GM23338 (cell line): ENCODE results near the gene TNFRSF8. TPM values are rescaled to one million over a fixed set of nuclear protein-coding genes. Genes with fewer than 3 reads are reported as not detected.
A peak's percentile ranks its signal among the peaks of the same experiment; 100 is the strongest.

Source experiments
- ATAC-seq: fragments of 200-7000 bp; cut with Tn5 transposase; 3 replicates; pipeline ENCODE4 v1.9.1; 2020
- DNase-seq: peaks from one replicate; pipeline ENCODE4 v3.0.0-alpha.2; 2015; ENCODE audit warnings: low spot score
- H2AFZ ChIP-seq: fragments of 200-600 bp; sonication (generic); 2 replicates; pipeline ENCODE4 v1.8.0; 2016; ENCODE audit warnings: antibody characterized with exemption, mild to moderate bottlenecking, moderate library complexity
- H3F3A ChIP-seq: fragments of 200-600 bp; sonication (generic); replicated peaks from 2 replicates; pipeline ENCODE4 v1.8.0; 2017; ENCODE audit warnings: antibody characterized with exemption, mixed run types, low read depth
- H3K27ac ChIP-seq: fragments of 200-600 bp; sonication (generic); 2 replicates; pipeline ENCODE4 v1.6.1; 2016; ENCODE audit warnings: low read depth
- H3K27me3 ChIP-seq: fragments of 200-600 bp; sonication (generic); 2 replicates; pipeline ENCODE4 v1.8.0; 2016; ENCODE audit warnings: mild to moderate bottlenecking, mixed run types, moderate library complexity; ENCODE audit not compliant: insufficient read depth
- H3K36me3 ChIP-seq: fragments of 200-600 bp; sonication (generic); 2 replicates; pipeline ENCODE4 v1.8.0; 2016; ENCODE audit warnings: mild to moderate bottlenecking; ENCODE audit not compliant: insufficient read depth
- H3K4me1 ChIP-seq: fragments of 200-600 bp; sonication (generic); 2 replicates; pipeline ENCODE4 v1.8.0; 2016; ENCODE audit warnings: mild to moderate bottlenecking, moderate library complexity; ENCODE audit not compliant: insufficient read depth
- H3K4me2 ChIP-seq: fragments of 200-600 bp; sonication (generic); 2 replicates; pipeline ENCODE4 v1.7.1; 2017; ENCODE audit warnings: mixed run types
- H3K4me3 ChIP-seq: fragments of 200-600 bp; sonication (generic); 2 replicates; pipeline ENCODE4 v1.6.1; 2016; ENCODE audit warnings: mixed run types
- H3K79me2 ChIP-seq: fragments of 200-600 bp; sonication (generic); replicated peaks from 2 replicates; pipeline ENCODE4 v1.8.0; 2017; ENCODE audit warnings: mild to moderate bottlenecking; ENCODE audit not compliant: insufficient read depth
- H3K9me2 ChIP-seq: fragments of 200-600 bp; sonication (generic); 2 replicates; pipeline ENCODE4 v1.8.0; 2017; ENCODE audit not compliant: insufficient read depth
- H4K20me1 ChIP-seq: fragments of 200-600 bp; sonication (generic); replicated peaks from 2 replicates; pipeline ENCODE4 v1.8.0; 2017; ENCODE audit warnings: mild to moderate bottlenecking; ENCODE audit not compliant: insufficient read depth
- H3K27ac Mint-ChIP-seq: 2 replicates; pipeline ENCODE4 v1.8.0; 2020; ENCODE audit warnings: inconsistent platforms, mild to moderate bottlenecking, moderate library complexity, mixed read lengths
- H3K27me3 Mint-ChIP-seq: 3 replicates; pipeline ENCODE4 v1.8.0; 2022; ENCODE audit warnings: low read depth, mild to moderate bottlenecking, moderate library complexity, mixed read lengths, inconsistent platforms; ENCODE audit not compliant: insufficient read depth, poor library complexity
- H3K36me3 Mint-ChIP-seq: 3 replicates; pipeline ENCODE4 v1.8.0; 2021; ENCODE audit warnings: low read depth, mild to moderate bottlenecking, inconsistent platforms, moderate library complexity, mixed read lengths
- H3K4me1 Mint-ChIP-seq: 3 replicates; pipeline ENCODE4 v1.8.0; 2020; ENCODE audit warnings: mild to moderate bottlenecking, inconsistent platforms, mixed read lengths
- H3K4me3 Mint-ChIP-seq: 3 replicates; pipeline ENCODE4 v1.8.0; 2021; ENCODE audit warnings: moderate library complexity, mild to moderate bottlenecking, inconsistent platforms, mixed read lengths
- H3K9me3 Mint-ChIP-seq: 3 replicates; pipeline ENCODE4 v1.8.0; 2020; ENCODE audit warnings: moderate library complexity, mild to moderate bottlenecking, inconsistent platforms, mixed read lengths
- CREB1 ChIP-seq: fragments of 250-450 bp; sonication (Bioruptor Pico); IDR thresholded peaks from 2 replicates; pipeline ENCODE4 v1.5.0; 2020; ENCODE audit warnings: low read depth, mild to moderate bottlenecking, moderate library complexity
- CTCF ChIP-seq, 2 experiments: fragments of 200-600 bp in 1 of 2; sonication (generic) in 1 of 2; conservative IDR thresholded peaks; 2 replicates each; pipeline versions ENCODE4 v1.5.1 to v1.6.1; 2016 to 2017; ENCODE audit warnings: antibody characterized with exemption in 2 of 2, low read depth in 2 of 2, mild to moderate bottlenecking in 2 of 2, moderate library complexity in 1 of 2
- NANOG ChIP-seq: IDR thresholded peaks from 2 replicates; pipeline ENCODE4 v1.6.1; 2016; ENCODE audit warnings: antibody characterized with exemption, borderline replicate concordance
- POLR2AphosphoS5 ChIP-seq: IDR thresholded peaks from 2 replicates; pipeline ENCODE4 v1.6.1; 2016; ENCODE audit warnings: antibody characterized with exemption, low read depth
- REST ChIP-seq: IDR thresholded peaks from one replicate; pipeline ENCODE4 v1.6.1; 2018; ENCODE audit warnings: antibody characterized with exemption; ENCODE audit not compliant: unreplicated experiment
- STAT1 ChIP-seq: IDR thresholded peaks from one replicate; pipeline ENCODE4 v1.6.1; 2016; ENCODE audit warnings: antibody characterized with exemption; ENCODE audit not compliant: unreplicated experiment
- ZNF114 ChIP-seq: fragments of 250-450 bp; sonication (Bioruptor Pico); IDR thresholded peaks from 2 replicates; pipeline ENCODE4 v1.5.0; 2020; ENCODE audit warnings: mild to moderate bottlenecking, moderate library complexity
- ZNF331 ChIP-seq: fragments of 250-450 bp; sonication (Bioruptor Pico); IDR thresholded peaks from 2 replicates; pipeline ENCODE4 v1.5.0; 2020; ENCODE audit warnings: low read depth, mild to moderate bottlenecking, moderate library complexity
- polyA plus RNA-seq: library from polyadenylated mRNA; unstranded; fragments of >200 nt; fragmentation: Nextera tagmentation; extraction: Ambion mirVana; gene quantifications from 2 replicates; pipeline ENCODE4 v1.2.1, GENCODE V29; 2016
- total RNA-seq: library from RNA; depleted of rRNA; stranded (reverse); fragments of >200 nt; shearing (Covaris generic); gene quantifications from 2 replicates; pipeline ENCODE4 v1.2.3, GENCODE V29; 2014

The TNFRSF8 gene
- total and polyA plus RNA-seq, 2 experiments from 2014 or later = 11.7 to 28.2 TPM

- no peaks in the 10 kb centered on the region for H3K9me2 ChIP-seq
- ATAC-seq = peak; percentile 12
- no peaks in the 10 kb centered on the region for H3K79me2 ChIP-seq
- no peak for DNase-seq
- no peaks in the 10 kb centered on the region for H3K27me3 ChIP-seq
- H3F3A ChIP-seq = no peaks in the 10 kb centered on the region
- H3K9me3 Mint-ChIP-seq = peaks cover 14% of the 10 kb centered on the region
- no peaks in the 10 kb centered on the region for H4K20me1 ChIP-seq
- H3K4me1 Mint-ChIP-seq = peaks cover 19% of the 10 kb centered on the region
- H3K27ac Mint-ChIP-seq = no peak overlapping the region
- H3K36me3 ChIP-seq = no peaks in the 10 kb centered on the region
- no peak overlapping the region for H3K27ac ChIP-seq
- H3K4me1 ChIP-seq = peaks cover 7% of the 10 kb centered on the region; the same call in 1 of the 2 replicates
- no peak overlapping the region for H2AFZ ChIP-seq
- peaks cover 11% of the 10 kb centered on the region for H3K36me3 Mint-ChIP-seq
- 0 out of 2 replicates have a peak overlapping the region, but pooled peaks have one; percentile 38 for H3K4me2 ChIP-seq
- peaks cover 7% of the 10 kb centered on the region for H3K27me3 Mint-ChIP-seq
- H3K4me3 Mint-ChIP-seq = no peak overlapping the region
- TF ChIP-seq STAT1 = no peak
- TF ChIP-seq REST = no peak
- no peak for TF ChIP-seq ZNF331 (CRISPR knock-in tag)
- no peak for TF ChIP-seq CREB1 (CRISPR knock-in tag)
- TF ChIP-seq POLR2AphosphoS5 = no peak
- H3K4me3 ChIP-seq = no peak overlapping the region
Observed at GRCh38 chr1:12188657-12189327, 125.7 kb downstream of the TNFRSF8 start.

- no peak overlapping the region for H3K27ac ChIP-seq
- H2AFZ ChIP-seq = no peak overlapping the region
- H3K36me3 Mint-ChIP-seq = peaks cover 8% of the 10 kb centered on the region; the same call in 2 of the 3 replicates
- no peak overlapping the region for H3K4me3 Mint-ChIP-seq
- H3K27ac Mint-ChIP-seq = no peak overlapping the region
- H3K9me2 ChIP-seq = no peaks in the 10 kb centered on the region
- H3F3A ChIP-seq = no peaks in the 10 kb centered on the region
- H3K27me3 ChIP-seq = no peaks in the 10 kb centered on the region
- ATAC-seq = no peak
- peaks cover 8% of the 10 kb centered on the region; the same call in 2 of the 3 replicates for H3K9me3 Mint-ChIP-seq
- peaks cover 7% of the 10 kb centered on the region for H3K27me3 Mint-ChIP-seq
- no peak for DNase-seq
- no peaks in the 10 kb centered on the region for H3K36me3 ChIP-seq
- H3K4me1 ChIP-seq = peaks cover 2% of the 10 kb centered on the region; the same call in 1 of the 2 replicates
- H3K4me1 Mint-ChIP-seq = peaks cover 14% of the 10 kb centered on the region
- H3K4me2 ChIP-seq = no peak overlapping the region
- no peaks in the 10 kb centered on the region for H3K79me2 ChIP-seq
- H3K4me3 ChIP-seq = no peak overlapping the region
- no peaks in the 10 kb centered on the region for H4K20me1 ChIP-seq
- no peak for TF ChIP-seq REST
- TF ChIP-seq CREB1 (CRISPR knock-in tag) = no peak
- no peak for TF ChIP-seq ZNF114
- TF ChIP-seq CTCF (conservative IDR thresholded peaks at IDR 0.05; ENCODE audit: low read depth in 2 of 2) = no peak
- TF ChIP-seq NANOG = no peak
Observed at GRCh38 chr1:12189328-12189682, 126.2 kb downstream of the TNFRSF8 start.
